HG03432 (cell line): ENCODE results near the gene SPPL3.

Source experiments
- ATAC-seq: cut with Tn5 transposase; IDR thresholded peaks from one replicate; pipeline ENCODE4 v1.9.1; 2021; ENCODE audit warnings: mild to moderate bottlenecking, moderate library complexity; ENCODE audit not compliant: unreplicated experiment

Gene SPPL3

DNA sequence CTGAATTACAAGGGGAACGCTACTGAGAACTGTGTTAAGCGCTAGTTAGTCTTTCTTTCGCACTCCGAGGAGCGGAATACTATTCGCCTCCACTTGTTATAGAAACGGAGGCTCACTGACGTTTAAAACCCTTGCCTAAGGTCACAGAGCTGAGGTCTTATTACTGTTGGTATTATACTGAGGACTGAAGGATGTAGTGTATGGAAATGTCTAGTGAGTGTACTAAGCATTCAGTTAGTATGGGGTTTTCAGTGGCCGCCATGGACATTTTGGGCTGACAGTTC lies 177.7 kb downstream of the SPPL3 start:
- ATAC-seq, result no peak

DNA sequence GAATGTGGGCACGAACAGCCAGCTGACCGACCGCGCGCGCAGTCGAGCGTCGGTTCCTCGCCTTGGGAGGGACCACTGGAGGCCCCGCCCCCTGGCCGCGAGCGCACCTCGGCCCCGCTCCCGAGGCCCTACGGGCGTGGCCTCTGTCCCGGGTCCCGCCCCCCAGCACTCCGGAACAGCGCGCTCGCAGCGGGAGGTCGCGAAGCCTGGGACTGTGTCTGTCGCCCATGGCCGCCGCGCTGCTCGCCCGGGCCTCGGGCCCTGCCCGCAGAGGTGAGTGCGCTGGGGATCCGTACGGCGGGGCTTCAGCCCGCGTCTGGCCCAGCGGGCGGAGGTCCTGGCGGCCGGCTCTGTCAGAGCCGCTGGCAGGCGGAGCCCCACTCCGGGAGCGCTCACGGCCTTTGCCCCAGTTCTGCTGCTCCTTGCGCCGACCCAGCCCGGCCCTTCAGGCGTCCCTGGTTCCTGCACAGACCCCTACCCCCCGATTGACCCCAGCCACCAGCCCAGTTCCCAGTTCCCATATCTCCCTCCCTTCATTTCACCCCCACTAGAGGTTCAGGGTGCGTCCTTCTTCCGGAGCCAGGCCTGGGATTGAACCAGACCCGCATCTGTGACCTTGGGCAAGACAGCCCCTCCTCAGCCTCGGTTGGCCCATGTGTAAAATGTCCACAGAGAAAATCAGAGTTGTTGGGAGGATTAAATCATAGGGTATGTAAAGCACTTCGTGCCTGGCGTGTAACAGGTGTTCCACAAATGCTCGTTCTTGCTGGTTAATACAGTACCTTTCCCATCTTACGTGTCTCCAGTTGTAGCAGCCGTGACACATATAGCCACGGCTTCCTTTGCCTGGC lies 178.3 kb downstream of the SPPL3 start, which contains the start of gene ACADS:
TSS of gene ACADS (plus strand) at position 168 of the 851 bp plus-strand sequence. CDS start at position 228, 60 bp downstream.
- peak; percentile 97 for ATAC-seq

DNA sequence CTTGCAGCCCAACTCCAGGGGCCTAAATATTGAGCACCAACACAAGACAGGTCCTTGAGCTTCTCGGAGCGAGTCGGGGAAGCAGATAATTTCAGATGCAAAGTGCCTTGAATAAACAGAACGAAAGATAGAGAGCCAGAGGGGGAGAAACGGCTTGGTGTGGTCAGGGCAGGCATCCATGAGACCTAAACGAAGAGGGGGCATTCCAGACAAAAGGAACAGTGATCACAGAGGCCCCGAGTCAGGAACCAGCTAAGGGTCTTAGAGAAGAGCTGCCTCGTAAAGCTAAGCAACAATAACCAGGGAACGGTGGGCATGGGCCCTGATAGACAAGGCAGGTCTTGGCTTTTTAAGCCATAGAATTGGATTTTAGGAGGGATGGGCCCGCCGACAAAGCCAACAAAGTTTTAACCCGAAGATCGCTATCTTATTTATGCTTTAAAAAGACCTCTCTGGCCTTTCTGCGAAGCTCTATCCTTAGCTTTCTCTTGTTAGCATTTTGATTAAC lies 179.0 kb downstream of the SPPL3 start:
- no peak for ATAC-seq

- ATAC-seq, result no peak
Measured at GRCh38 chr12:120724720-120725119, 179.4 kb downstream of the SPPL3 start.

DNA sequence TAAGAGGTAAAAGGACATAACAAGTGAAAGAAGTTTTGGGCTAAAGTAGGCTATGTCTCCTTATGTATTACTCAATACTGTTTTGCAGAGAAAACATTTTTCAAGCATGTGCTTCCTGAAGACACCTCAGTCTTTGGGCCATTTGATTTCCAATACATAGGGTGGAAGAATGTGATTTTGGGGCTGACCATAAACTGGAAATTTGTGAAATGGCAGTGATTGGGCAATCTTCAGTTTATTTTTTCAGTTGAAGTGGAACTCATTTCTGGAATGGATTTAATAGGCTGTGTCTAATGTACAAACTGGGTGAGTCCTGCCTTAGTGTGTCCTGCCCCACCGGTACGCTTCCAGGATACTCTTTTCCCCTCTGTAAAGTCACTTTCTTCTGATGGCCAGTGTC lies 181.4 kb downstream of the SPPL3 start:
- ATAC-seq, result no peak

GRCh38 chr12:120721866-120722265 lies 182.3 kb downstream of the SPPL3 start:
- ATAC-seq, result no peak

DNA sequence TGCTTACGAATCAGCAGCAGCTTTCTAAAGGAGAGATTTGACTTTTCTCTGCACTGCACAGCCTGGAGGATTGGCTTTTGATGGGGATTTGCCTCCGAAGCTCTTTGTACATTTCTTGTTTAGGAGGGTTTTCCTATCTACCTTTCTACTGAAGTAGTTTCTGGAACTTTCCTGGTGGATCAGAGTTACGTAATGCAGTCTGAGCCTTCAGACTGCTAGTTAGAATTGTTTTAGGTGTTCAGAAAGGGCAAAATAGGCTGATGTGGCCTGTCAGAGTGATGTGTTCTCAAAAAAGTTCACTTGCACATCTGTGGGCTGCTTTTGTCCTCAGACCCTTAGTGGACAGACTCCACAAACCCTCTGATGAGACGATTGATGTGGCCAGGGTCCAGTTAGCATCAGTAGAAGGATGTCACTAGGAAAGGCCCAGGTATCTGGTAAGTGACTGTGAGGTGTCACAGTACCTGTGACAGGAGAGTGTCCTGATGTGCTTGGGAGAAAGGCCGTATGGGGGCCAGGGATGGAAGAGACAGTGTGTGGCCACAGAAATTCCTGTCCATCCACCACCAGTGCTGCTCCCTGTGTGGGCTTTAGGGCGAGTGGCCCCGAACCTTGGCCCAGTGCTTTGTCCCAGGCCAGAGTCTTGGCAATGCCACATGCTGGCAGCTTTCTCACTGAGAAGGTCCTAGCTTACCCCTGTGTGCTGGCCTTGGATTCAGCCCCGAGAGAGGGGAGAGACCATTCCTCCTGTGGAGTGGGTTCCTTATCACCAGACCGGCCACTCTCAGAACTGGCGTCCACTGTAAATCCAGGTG lies 183.0 kb downstream of the SPPL3 start:
- ATAC-seq, result no peak

- ATAC-seq, result no peak
Measured at GRCh38 chr12:120720234-120720986, 183.7 kb downstream of the SPPL3 start.

GRCh38 chr12:120719496-120720233 lies 184.5 kb downstream of the SPPL3 start:
- no peak for ATAC-seq

- ATAC-seq, result no peak
Measured at GRCh38 chr12:120719072-120719471, 185.1 kb downstream of the SPPL3 start.

DNA sequence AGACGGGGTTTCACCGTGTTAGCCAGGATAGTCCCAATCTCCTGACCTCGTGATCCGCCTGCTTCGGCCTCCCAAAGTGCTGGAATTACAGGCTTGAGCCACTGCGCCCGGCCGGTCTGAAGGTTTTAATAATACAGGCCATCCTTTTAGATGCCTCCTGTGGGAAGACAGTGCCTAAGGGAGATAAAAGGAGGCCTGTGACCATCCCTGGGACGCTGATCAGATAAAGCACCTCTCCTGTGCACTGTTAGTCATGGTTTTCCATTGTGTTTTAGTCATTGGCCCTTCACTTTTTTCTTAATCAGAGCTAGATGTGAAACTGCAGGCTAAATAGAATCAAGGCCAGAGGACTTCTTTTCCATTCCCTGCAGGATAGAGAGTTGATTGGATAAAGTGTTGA lies 186.1 kb downstream of the SPPL3 start:
- ATAC-seq, result no peak

GRCh38 chr12:120713861-120714482 lies 190.2 kb downstream of the SPPL3 start:
- peak; percentile 42 for ATAC-seq

- ATAC-seq, result no peak
Measured at GRCh38 chr12:120712610-120713009, 191.5 kb downstream of the SPPL3 start.
